ENCODE measurements around the gene PCCA.

PCCA gene

GRCh38 chr13:100298116-100298681 lies 209.3 kb downstream of the PCCA start:
- Histone ChIP-seq H4K5ac (ENCODE audit: low read length) (no peak overlapping the region), H3K56ac (ENCODE audit: low read length) (no peak overlapping the region)
- whole genome bisulfite sequencing (ENCODE audit: extremely low coverage, insufficient coverage, low lambda C conversion rate), result no CpG with 5 or more reads among the region's 2 CpGs

DNA sequence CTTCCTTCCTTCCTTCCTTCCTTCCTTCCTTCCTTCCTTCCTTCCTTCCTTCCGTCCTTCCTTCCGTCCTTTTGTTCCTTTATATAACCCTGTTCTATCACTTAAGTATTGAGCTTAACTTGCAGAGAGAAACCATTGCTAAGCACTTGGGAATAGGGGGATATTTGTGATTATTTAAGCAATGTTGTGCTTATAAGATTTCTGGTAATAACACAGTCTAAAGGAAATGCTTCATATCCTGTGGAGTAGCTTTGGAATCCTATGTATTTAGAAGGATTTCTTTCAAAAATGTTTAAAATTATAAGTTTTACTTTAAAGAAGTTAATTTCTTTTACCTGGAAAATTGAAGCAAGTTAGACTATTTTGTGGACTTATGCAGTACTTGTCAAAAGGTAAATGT lies 209.8 kb downstream of the PCCA start:
- H3K4me2 ChIP-seq (ENCODE audit: low read length), result no peak overlapping the region
- H2BK15ac ChIP-seq (replicated peaks; ENCODE audit: low read depth), result no peak overlapping the region
- no peak overlapping the region for H2AK5ac ChIP-seq (ENCODE audit: low read length)
- no peak overlapping the region for H3K9ac ChIP-seq (ENCODE audit: low read length)
- H3K79me1 ChIP-seq (ENCODE audit: low read length), result no peaks in the 10 kb centered on the region
- no peak overlapping the region for H3K4ac ChIP-seq (ENCODE audit: low read depth, low read length)
- no CpG with 5 or more reads among the region's 2 CpGs for WGBS (ENCODE audit: extremely low coverage, insufficient coverage, low lambda C conversion rate)
- no peak overlapping the region for H4K5ac ChIP-seq (ENCODE audit: low read length)
- H3K79me2 ChIP-seq (ENCODE audit: control insufficient read depth, insufficient read depth, low read length), result no peaks in the 10 kb centered on the region
- no peak overlapping the region for H3K18ac ChIP-seq (ENCODE audit: low read length)
- H2BK120ac ChIP-seq (ENCODE audit: low read depth, low read length), result no peak overlapping the region
- no peak overlapping the region for H3K4me3 ChIP-seq (ENCODE audit: low read length)
- no peaks in the 10 kb centered on the region for H3K36me3 ChIP-seq (ENCODE audit: control insufficient read depth, insufficient read depth, low read length)
- H3K27ac ChIP-seq (ENCODE audit: low read depth, low read length), result no peak overlapping the region
- DNase-seq, result no peak
- no peaks in the 10 kb centered on the region for H3K27me3 ChIP-seq (ENCODE audit: insufficient read depth, low read length, poor library complexity)
- H4K8ac ChIP-seq (ENCODE audit: low read depth, low read length), result no peak overlapping the region
- no peak overlapping the region for H3K56ac ChIP-seq (ENCODE audit: low read length)
- H3K23ac ChIP-seq (ENCODE audit: low read length), result no peak overlapping the region
- H2BK5ac ChIP-seq (ENCODE audit: low read length), result no peak overlapping the region
- H3K4me1 ChIP-seq (ENCODE audit: control insufficient read depth, low read depth, low read length), result no peaks in the 10 kb centered on the region

More at GRCh38 chr13:100298116-100298681, 209.3 kb downstream of the PCCA start:
- DNase-seq, result no peak
- H3K27ac ChIP-seq (ENCODE audit: low read depth, low read length), result no peak overlapping the region
- no peaks in the 10 kb centered on the region for H3K79me1 ChIP-seq (ENCODE audit: low read length)
- H2BK15ac ChIP-seq (replicated peaks; ENCODE audit: low read depth), result no peak overlapping the region
- no peaks in the 10 kb centered on the region for H3K79me2 ChIP-seq (ENCODE audit: control insufficient read depth, insufficient read depth, low read length)
- no peak overlapping the region for H3K4me2 ChIP-seq (ENCODE audit: low read length)
- no peak overlapping the region for H3K4me3 ChIP-seq (ENCODE audit: low read length)
- H4K8ac ChIP-seq (ENCODE audit: low read depth, low read length), result no peak overlapping the region
- H3K23ac ChIP-seq (ENCODE audit: low read length), result no peak overlapping the region
- H3K18ac ChIP-seq (ENCODE audit: low read length), result no peak overlapping the region
- no peak overlapping the region for H3K9ac ChIP-seq (ENCODE audit: low read length)
- H2AK5ac ChIP-seq (ENCODE audit: low read length), result no peak overlapping the region
- H3K4ac ChIP-seq (ENCODE audit: low read depth, low read length), result no peak overlapping the region
- no peaks in the 10 kb centered on the region for H3K27me3 ChIP-seq (ENCODE audit: insufficient read depth, low read length, poor library complexity)
- H2BK120ac ChIP-seq (ENCODE audit: low read depth, low read length), result no peak overlapping the region
- H3K4me1 ChIP-seq (ENCODE audit: control insufficient read depth, low read depth, low read length), result no peaks in the 10 kb centered on the region
- no peak overlapping the region for H2BK5ac ChIP-seq (ENCODE audit: low read length)
- no peaks in the 10 kb centered on the region for H3K36me3 ChIP-seq (ENCODE audit: control insufficient read depth, insufficient read depth, low read length)

GRCh38 chr13:100300243-100300642 lies 211.3 kb downstream of the PCCA start:
- no peak overlapping the region for H3K4ac ChIP-seq (ENCODE audit: low read depth, low read length)
- H4K8ac ChIP-seq (ENCODE audit: low read depth, low read length), result no peak overlapping the region
- no CpG with 5 or more reads among the region's 3 CpGs for WGBS (ENCODE audit: extremely low coverage, insufficient coverage, low lambda C conversion rate)
- no peak overlapping the region for H2AK5ac ChIP-seq (ENCODE audit: low read length)
- H3K79me1 ChIP-seq (ENCODE audit: low read length), result no peaks in the 10 kb centered on the region
- no peaks in the 10 kb centered on the region for H3K36me3 ChIP-seq (ENCODE audit: control insufficient read depth, insufficient read depth, low read length)
- DNase-seq, result no peak
- H3K4me2 ChIP-seq (ENCODE audit: low read length), result no peak overlapping the region
- H3K9ac ChIP-seq (ENCODE audit: low read length), result no peak overlapping the region
- no peaks in the 10 kb centered on the region for H3K79me2 ChIP-seq (ENCODE audit: control insufficient read depth, insufficient read depth, low read length)
- H3K27me3 ChIP-seq (ENCODE audit: insufficient read depth, low read length, poor library complexity), result no peaks in the 10 kb centered on the region
- H3K23ac ChIP-seq (ENCODE audit: low read length), result no peak overlapping the region
- H3K27ac ChIP-seq (ENCODE audit: low read depth, low read length), result no peak overlapping the region
- H2BK15ac ChIP-seq (replicated peaks; ENCODE audit: low read depth), result no peak overlapping the region
- no peak overlapping the region for H4K5ac ChIP-seq (ENCODE audit: low read length)
- no peak overlapping the region for H3K56ac ChIP-seq (ENCODE audit: low read length)
- no peak overlapping the region for H2BK5ac ChIP-seq (ENCODE audit: low read length)
- H3K4me3 ChIP-seq (ENCODE audit: low read length), result no peak overlapping the region
- H3K4me1 ChIP-seq (ENCODE audit: control insufficient read depth, low read depth, low read length), result no peaks in the 10 kb centered on the region
- no peak overlapping the region for H2BK120ac ChIP-seq (ENCODE audit: low read depth, low read length)
- H3K18ac ChIP-seq (ENCODE audit: low read length), result no peak overlapping the region

DNA sequence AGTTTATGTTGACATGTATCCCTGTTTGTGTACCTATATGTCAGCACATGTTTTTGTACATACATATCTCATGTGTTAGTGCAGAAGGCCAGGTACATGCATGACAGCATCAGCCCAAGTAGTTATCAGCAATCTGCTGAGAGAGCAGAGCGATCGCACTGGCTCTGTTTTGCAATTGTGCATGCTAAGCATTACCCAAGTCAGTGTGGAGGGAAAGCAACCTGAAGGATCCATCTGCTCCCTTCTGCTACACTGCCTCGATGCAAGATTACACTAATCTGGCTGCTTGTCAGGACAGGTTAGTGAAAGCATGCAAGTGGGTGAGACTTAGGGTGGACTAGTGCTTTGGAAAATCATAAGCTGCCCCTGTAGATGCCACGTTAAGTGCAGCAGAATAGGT lies 211.8 kb downstream of the PCCA start:
- DNase-seq, result no peak
- no peaks in the 10 kb centered on the region for H3K36me3 ChIP-seq (ENCODE audit: control insufficient read depth, insufficient read depth, low read length)
- H3K27ac ChIP-seq (ENCODE audit: low read depth, low read length), result no peak overlapping the region
- no peak overlapping the region for H3K4me3 ChIP-seq (ENCODE audit: low read length)
- no peak overlapping the region for H3K18ac ChIP-seq (ENCODE audit: low read length)
- H2AK5ac ChIP-seq (ENCODE audit: low read length), result no peak overlapping the region
- no peaks in the 10 kb centered on the region for H3K4me1 ChIP-seq (ENCODE audit: control insufficient read depth, low read depth, low read length)
- no CpG with 5 or more reads among the region's 4 CpGs for WGBS (ENCODE audit: extremely low coverage, insufficient coverage, low lambda C conversion rate)
- no peak overlapping the region for H2BK5ac ChIP-seq (ENCODE audit: low read length)
- no peaks in the 10 kb centered on the region for H3K79me1 ChIP-seq (ENCODE audit: low read length)
- H4K8ac ChIP-seq (ENCODE audit: low read depth, low read length), result no peak overlapping the region
- H3K4me2 ChIP-seq (ENCODE audit: low read length), result no peak overlapping the region
- no peak overlapping the region for H3K4ac ChIP-seq (ENCODE audit: low read depth, low read length)
- H3K79me2 ChIP-seq (ENCODE audit: control insufficient read depth, insufficient read depth, low read length), result no peaks in the 10 kb centered on the region
- H3K27me3 ChIP-seq (ENCODE audit: insufficient read depth, low read length, poor library complexity), result no peaks in the 10 kb centered on the region
- H3K9ac ChIP-seq (ENCODE audit: low read length), result no peak overlapping the region
- H2BK15ac ChIP-seq (replicated peaks; ENCODE audit: low read depth), result no peak overlapping the region
- H4K5ac ChIP-seq (ENCODE audit: low read length), result no peak overlapping the region
- H2BK120ac ChIP-seq (ENCODE audit: low read depth, low read length), result no peak overlapping the region
- H3K56ac ChIP-seq (ENCODE audit: low read length), result no peak overlapping the region
- no peak overlapping the region for H3K23ac ChIP-seq (ENCODE audit: low read length)

DNA sequence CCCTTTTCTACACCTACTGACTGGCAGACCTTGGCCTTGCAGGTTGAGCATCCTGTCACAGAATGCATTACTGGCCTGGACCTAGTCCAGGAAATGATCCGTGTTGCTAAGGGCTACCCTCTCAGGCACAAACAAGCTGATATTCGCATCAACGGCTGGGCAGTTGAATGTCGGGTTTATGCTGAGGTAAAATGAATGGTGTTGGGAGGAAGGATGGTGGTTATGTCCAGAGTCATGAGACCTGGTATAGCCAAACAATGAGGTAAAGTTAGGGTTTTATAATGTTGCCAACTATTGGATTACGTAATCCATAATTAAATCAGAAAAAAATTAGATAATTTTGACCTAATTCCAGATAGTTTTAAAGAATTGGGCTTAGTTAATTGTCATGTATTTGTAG lies 212.5 kb downstream of the PCCA start:
- Histone ChIP-seq H3K4me1 (ENCODE audit: control insufficient read depth, low read depth, low read length) (no peaks in the 10 kb centered on the region), H2BK5ac (ENCODE audit: low read length) (no peak overlapping the region), H3K27me3 (ENCODE audit: insufficient read depth, low read length, poor library complexity) (no peaks in the 10 kb centered on the region), H3K79me2 (ENCODE audit: control insufficient read depth, insufficient read depth, low read length) (no peaks in the 10 kb centered on the region), H3K4me3 (ENCODE audit: low read length) (no peak overlapping the region), H4K5ac (ENCODE audit: low read length) (no peak overlapping the region), H3K79me1 (ENCODE audit: low read length) (no peaks in the 10 kb centered on the region), H3K23ac (ENCODE audit: low read length) (no peak overlapping the region), H2BK15ac (replicated peaks; ENCODE audit: low read depth) (no peak overlapping the region), H3K56ac (ENCODE audit: low read length) (no peak overlapping the region), H3K36me3 (ENCODE audit: control insufficient read depth, insufficient read depth, low read length) (no peaks in the 10 kb centered on the region), H3K27ac (ENCODE audit: low read depth, low read length) (no peak overlapping the region), H3K4ac (ENCODE audit: low read depth, low read length) (no peak overlapping the region), H4K8ac (ENCODE audit: low read depth, low read length) (no peak overlapping the region), H2BK120ac (ENCODE audit: low read depth, low read length) (no peak overlapping the region), H2AK5ac (ENCODE audit: low read length) (no peak overlapping the region), H3K18ac (ENCODE audit: low read length) (no peak overlapping the region), H3K9ac (ENCODE audit: low read length) (no peak overlapping the region), H3K4me2 (ENCODE audit: low read length) (no peak overlapping the region)
- no peak for DNase-seq
- WGBS (ENCODE audit: extremely low coverage, insufficient coverage, low lambda C conversion rate), result no CpG with 5 or more reads among the region's 5 CpGs

DNA sequence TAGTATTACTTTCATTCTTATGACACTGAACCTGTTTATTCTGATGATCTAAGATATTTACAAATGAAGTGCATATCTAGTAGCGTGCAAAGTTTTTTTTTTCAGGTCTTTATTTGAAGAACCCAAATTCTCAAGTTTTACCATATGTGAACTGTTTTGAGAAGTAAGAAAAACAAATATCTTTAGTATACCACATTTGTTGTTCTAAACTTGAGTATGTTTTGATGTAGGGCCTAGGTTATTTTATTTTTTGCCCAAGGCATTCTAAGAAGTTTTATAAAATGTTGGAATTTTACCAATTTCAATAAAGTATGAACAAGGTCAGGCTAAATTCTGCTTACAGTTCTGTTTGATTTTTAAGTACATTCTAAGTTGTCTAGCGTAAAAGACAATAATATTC lies 213.5 kb downstream of the PCCA start:
- Histone ChIP-seq H3K4me2 (ENCODE audit: low read length) (no peak overlapping the region), H3K4me3 (ENCODE audit: low read length) (no peak overlapping the region), H3K23ac (ENCODE audit: low read length) (no peak overlapping the region), H2BK120ac (ENCODE audit: low read depth, low read length) (no peak overlapping the region), H3K27ac (ENCODE audit: low read depth, low read length) (no peak overlapping the region), H3K4me1 (ENCODE audit: control insufficient read depth, low read depth, low read length) (no peaks in the 10 kb centered on the region), H3K79me2 (ENCODE audit: control insufficient read depth, insufficient read depth, low read length) (no peaks in the 10 kb centered on the region), H3K27me3 (ENCODE audit: insufficient read depth, low read length, poor library complexity) (no peaks in the 10 kb centered on the region), H3K36me3 (ENCODE audit: control insufficient read depth, insufficient read depth, low read length) (no peaks in the 10 kb centered on the region), H3K9ac (ENCODE audit: low read length) (no peak overlapping the region), H2BK15ac (replicated peaks; ENCODE audit: low read depth) (no peak overlapping the region), H3K56ac (ENCODE audit: low read length) (no peak overlapping the region), H3K18ac (ENCODE audit: low read length) (no peak overlapping the region), H2BK5ac (ENCODE audit: low read length) (no peak overlapping the region), H4K5ac (ENCODE audit: low read length) (no peak overlapping the region), H2AK5ac (ENCODE audit: low read length) (no peak overlapping the region), H3K4ac (ENCODE audit: low read depth, low read length) (no peak overlapping the region), H4K8ac (ENCODE audit: low read depth, low read length) (no peak overlapping the region), H3K79me1 (ENCODE audit: low read length) (no peaks in the 10 kb centered on the region)
- DNase-seq, result no peak
- no CpG with 5 or more reads among the region's 2 CpGs for WGBS (ENCODE audit: extremely low coverage, insufficient coverage, low lambda C conversion rate)

Data from mesendoderm (in vitro differentiated cells).